Endodermal cell (in vitro differentiated cells): ENCODE data around the gene PAFAH1B1. TPM values are rescaled to one million over a fixed set of nuclear protein-coding genes. Genes with fewer than 3 reads are reported as not detected.

ENCODE experiments used
- DNase-seq: peaks from one replicate; pipeline ENCODE4 v3.0.0-alpha.2; 2017
- H3K27ac ChIP-seq: 2 replicates; pipeline ENCODE4 v1.5.1; 2013; ENCODE audit warnings: mild to moderate bottlenecking, low read depth, low read length, moderate library complexity
- H3K27me3 ChIP-seq: 2 replicates; pipeline ENCODE4 v1.6.1; 2013; ENCODE audit warnings: mild to moderate bottlenecking, low read length, moderate library complexity; ENCODE audit not compliant: insufficient read depth, control insufficient read depth, poor library complexity, severe bottlenecking
- H3K36me3 ChIP-seq: 2 replicates; pipeline ENCODE4 v1.7.0; 2013; ENCODE audit warnings: mild to moderate bottlenecking, low read length, moderate library complexity; ENCODE audit not compliant: control insufficient read depth, insufficient read depth
- H3K4me1 ChIP-seq: one replicate; pipeline ENCODE4 v1.7.0; 2013; ENCODE audit warnings: low read length; ENCODE audit not compliant: control insufficient read depth, insufficient read depth
- H3K4me3 ChIP-seq: 2 replicates; pipeline ENCODE4 v1.5.1; 2013; ENCODE audit warnings: mild to moderate bottlenecking, low read length, moderate library complexity
- H3K9ac ChIP-seq: 2 replicates; pipeline ENCODE4 v1.6.1; 2013; ENCODE audit warnings: mild to moderate bottlenecking, low read length, moderate library complexity; ENCODE audit not compliant: poor library complexity, severe bottlenecking; ENCODE audit errors: extremely low read depth
- H3K9me3 ChIP-seq: 2 replicates; pipeline ENCODE4 v1.6.1; 2013; ENCODE audit warnings: mild to moderate bottlenecking, low read length, moderate library complexity; ENCODE audit not compliant: control insufficient read depth
- H3K27ac Mint-ChIP-seq: 2 replicates; pipeline ENCODE4 v1.8.0; 2020; ENCODE audit warnings: mixed read lengths
- H3K27me3 Mint-ChIP-seq: 2 replicates; pipeline ENCODE4 v1.8.0; 2021; ENCODE audit warnings: mild to moderate bottlenecking, mixed read lengths; ENCODE audit not compliant: insufficient read depth
- H3K36me3 Mint-ChIP-seq: 2 replicates; pipeline ENCODE4 v1.8.0; 2020; ENCODE audit warnings: low read depth, mixed read lengths
- H3K4me1 Mint-ChIP-seq: 2 replicates; pipeline ENCODE4 v1.8.0; 2020; ENCODE audit warnings: mixed read lengths
- H3K4me3 Mint-ChIP-seq: 2 replicates; pipeline ENCODE4 v1.8.0; 2020; ENCODE audit warnings: mild to moderate bottlenecking, moderate library complexity, mixed read lengths
- H3K9me3 Mint-ChIP-seq: 2 replicates; pipeline ENCODE4 v1.8.0; 2020; ENCODE audit warnings: mild to moderate bottlenecking, mixed read lengths
- WGBS, 2 experiments: methylation state at CpG; one replicate each; pipeline versions ENCODE4 v1.1.5 to v1.1.7; 2013; ENCODE audit warnings: missing lambda C conversion rate in 2 of 2, mixed read lengths in 1 of 2; ENCODE audit not compliant: insufficient coverage in 1 of 2, insufficient read length in 1 of 2; 5-methylcytosine and 5-hydroxymethylcytosine counted together
- total RNA-seq, 2 donors: library from RNA; stranded (reverse); fragmentation: NEBNext Ultra II Directional in 1 of 2; extraction: Animal tissue kit (Norgen Biotek cat#: 25700) in 1 of 2; gene quantifications; 2 replicates in 1 of 2; 3 replicates in 1 of 2; pipeline ENCODE4 v1.2.1, GENCODE V29; 2021
- TF ChIP-seq, protein P1 (sequence below): fragments of 200-600 bp; sonication (generic); conservative IDR thresholded peaks from 2 replicates; pipeline ENCODE4 v1.5.0; 2021; ENCODE audit warnings: antibody characterized with exemption, mild to moderate bottlenecking

The PAFAH1B1 gene
- total RNA-seq, 2 donors from 2014 or later = 157 to 200 TPM

GRCh38 chr17:2602597-2603017 lies 9.2 kb downstream of the PAFAH1B1 start:
- Mint-ChIP-seq H3K27ac (peak overlapping the region; percentile 40), H3K4me1 (peaks cover 35% of the 10 kb centered on the region), H3K27me3 (no peaks in the 10 kb centered on the region), H3K36me3 (peaks cover 13% of the 10 kb centered on the region), H3K9me3 (peaks cover 3% of the 10 kb centered on the region), H3K4me3 (peak overlapping the region; percentile 0)
- H3K4me1 ChIP-seq = peaks cover 2% of the 10 kb centered on the region
- H3K36me3 ChIP-seq = peaks cover 17% of the 10 kb centered on the region
- peak; percentile 53 for DNase-seq
- no peak overlapping the region for H3K27ac ChIP-seq
- H3K9me3 ChIP-seq = no peaks in the 10 kb centered on the region
- H3K4me3 ChIP-seq = peak overlapping the region; percentile 48
- TF ChIP-seq, protein P1, sequence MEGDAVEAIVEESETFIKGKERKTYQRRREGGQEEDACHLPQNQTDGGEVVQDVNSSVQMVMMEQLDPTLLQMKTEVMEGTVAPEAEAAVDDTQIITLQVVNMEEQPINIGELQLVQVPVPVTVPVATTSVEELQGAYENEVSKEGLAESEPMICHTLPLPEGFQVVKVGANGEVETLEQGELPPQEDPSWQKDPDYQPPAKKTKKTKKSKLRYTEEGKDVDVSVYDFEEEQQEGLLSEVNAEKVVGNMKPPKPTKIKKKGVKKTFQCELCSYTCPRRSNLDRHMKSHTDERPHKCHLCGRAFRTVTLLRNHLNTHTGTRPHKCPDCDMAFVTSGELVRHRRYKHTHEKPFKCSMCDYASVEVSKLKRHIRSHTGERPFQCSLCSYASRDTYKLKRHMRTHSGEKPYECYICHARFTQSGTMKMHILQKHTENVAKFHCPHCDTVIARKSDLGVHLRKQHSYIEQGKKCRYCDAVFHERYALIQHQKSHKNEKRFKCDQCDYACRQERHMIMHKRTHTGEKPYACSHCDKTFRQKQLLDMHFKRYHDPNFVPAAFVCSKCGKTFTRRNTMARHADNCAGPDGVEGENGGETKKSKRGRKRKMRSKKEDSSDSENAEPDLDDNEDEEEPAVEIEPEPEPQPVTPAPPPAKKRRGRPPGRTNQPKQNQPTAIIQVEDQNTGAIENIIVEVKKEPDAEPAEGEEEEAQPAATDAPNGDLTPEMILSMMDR = no peak
- 43 to 62% methylated on average over 6 of the region's 6 CpGs for WGBS, 2 experiments
- H3K27me3 ChIP-seq = no peaks in the 10 kb centered on the region
- no peak overlapping the region for H3K9ac ChIP-seq

DNA sequence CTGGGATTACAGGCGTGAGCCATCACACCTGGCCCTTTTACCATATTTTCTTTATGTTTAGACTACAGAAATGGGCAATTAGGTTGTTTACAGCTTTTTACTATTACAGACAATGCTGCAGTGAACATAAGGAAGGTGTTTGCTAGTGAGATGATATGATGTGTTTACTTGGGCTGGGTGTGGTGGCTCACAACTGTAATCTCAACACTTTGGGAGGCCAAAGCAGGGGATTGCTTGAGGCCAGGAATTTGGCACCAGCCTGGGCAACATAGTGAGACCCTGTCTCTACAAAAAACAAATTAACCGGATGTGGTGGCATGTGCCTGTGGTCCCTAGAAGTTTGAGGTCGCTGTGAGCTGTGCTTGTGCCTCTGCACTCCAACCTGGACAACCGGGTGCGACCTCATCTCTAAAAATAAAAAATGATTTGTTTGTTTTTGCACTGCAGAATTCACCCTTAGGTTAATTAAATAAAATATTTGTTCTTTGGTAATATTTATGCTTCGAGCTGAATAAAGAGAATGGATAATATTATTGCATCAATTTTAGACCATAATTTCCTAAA lies 15.0 kb downstream of the PAFAH1B1 start:
- H3K27me3 Mint-ChIP-seq = no peaks in the 10 kb centered on the region
- TF ChIP-seq, protein P1 = no peak
- H3K4me3 Mint-ChIP-seq = no peak overlapping the region
- no peak for DNase-seq
- no peak overlapping the region for H3K27ac Mint-ChIP-seq
- Histone ChIP-seq H3K4me1 (peaks cover 5% of the 10 kb centered on the region), H3K27ac (no peak overlapping the region), H3K36me3 (peaks cover 28% of the 10 kb centered on the region), H3K9ac (no peak overlapping the region), H3K9me3 (no peaks in the 10 kb centered on the region), H3K4me3 (no peak overlapping the region), H3K27me3 (no peaks in the 10 kb centered on the region)
- H3K9me3 Mint-ChIP-seq = no peaks in the 10 kb centered on the region
- peaks cover 32% of the 10 kb centered on the region for H3K4me1 Mint-ChIP-seq
- WGBS, 2 experiments = 93 to 100% methylated on average over 2 to 4 of the region's 6 CpGs
- H3K36me3 Mint-ChIP-seq = peaks cover 13% of the 10 kb centered on the region

DNA sequence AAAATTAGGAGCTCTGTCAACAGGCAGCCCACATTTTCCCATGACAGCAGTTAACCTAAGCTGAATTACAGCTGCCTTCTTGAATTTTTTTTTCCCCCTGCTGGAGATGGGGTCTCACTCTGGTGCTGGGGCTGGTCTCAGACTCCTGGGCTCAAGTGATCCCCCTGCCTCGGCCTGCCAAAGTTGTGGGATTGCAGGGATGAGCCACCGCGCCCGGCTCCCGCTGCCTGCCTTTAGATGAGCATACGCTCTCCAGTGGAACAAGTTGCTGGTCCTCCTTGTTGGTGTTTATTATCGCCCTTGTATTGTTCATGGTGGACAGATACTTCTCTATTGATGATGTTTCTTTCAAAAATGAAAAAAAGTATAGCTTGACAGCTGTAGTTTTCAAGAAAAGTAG lies 15.6 kb downstream of the PAFAH1B1 start:
- peak overlapping the region; percentile 1 for H3K27ac Mint-ChIP-seq

More for the DNA sequence above, 15.6 kb downstream of the PAFAH1B1 start:
- Histone ChIP-seq H3K27ac (no peak overlapping the region), H3K27me3 (no peaks in the 10 kb centered on the region), H3K36me3 (peaks cover 30% of the 10 kb centered on the region), H3K4me1 (peaks cover 5% of the 10 kb centered on the region), H3K9ac (no peak overlapping the region), H3K9me3 (no peaks in the 10 kb centered on the region), H3K4me3 (no peak overlapping the region)
- 89 to 96% methylated on average over 3 to 7 of the region's 7 CpGs for WGBS, 2 experiments
- Mint-ChIP-seq H3K4me1 (peaks cover 32% of the 10 kb centered on the region), H3K4me3 (no peak overlapping the region), H3K36me3 (peaks cover 13% of the 10 kb centered on the region), H3K27me3 (no peaks in the 10 kb centered on the region), H3K9me3 (no peaks in the 10 kb centered on the region)
- TF ChIP-seq, protein P1 = peak; percentile 18
- DNase-seq = no peak
